Fibroblast of lung (primary cell): ENCODE measurements around the gene DPT. TPM values are rescaled to one million over a fixed set of nuclear protein-coding genes. Genes with fewer than 3 reads are reported as not detected.

Source experiments
- DNase-seq, 2 donors: peaks; one replicate each; pipeline versions ENCODE4 v3.0.0 to v3.0.0-alpha.2; 2010; ENCODE audit warnings: low read depth in 2 of 2
- H2AFZ ChIP-seq: 2 replicates; pipeline ENCODE4 v1.5.1; 2012; ENCODE audit warnings: low read length, control low read depth, inconsistent platforms
- H3K27ac ChIP-seq: 2 replicates; pipeline ENCODE4 v1.5.1; 2011; ENCODE audit warnings: low read length, control low read depth; ENCODE audit not compliant: insufficient read depth
- H3K27me3 ChIP-seq: 2 replicates; pipeline ENCODE4 v1.5.1; 2011; ENCODE audit warnings: mild to moderate bottlenecking, low read length; ENCODE audit not compliant: control insufficient read depth, insufficient read depth
- H3K36me3 ChIP-seq: 2 replicates; pipeline ENCODE4 v1.5.1; 2011; ENCODE audit warnings: low read length; ENCODE audit not compliant: control insufficient read depth, insufficient read depth
- H3K4me1 ChIP-seq: 2 replicates; pipeline ENCODE4 v1.5.1; 2011; ENCODE audit warnings: low read length; ENCODE audit not compliant: control insufficient read depth, insufficient read depth; ENCODE audit errors: extremely low read depth
- H3K4me2 ChIP-seq: 2 replicates; pipeline ENCODE4 v1.5.1; 2011; ENCODE audit warnings: low read length, control low read depth; ENCODE audit not compliant: insufficient read depth; ENCODE audit errors: extremely low read depth
- H3K4me3 ChIP-seq, 4 experiments: fragments of 200-600 bp in 1 of 4; sonication (generic) in 1 of 4; replicated peaks in 1 of 4; 2 replicates each; pipeline ENCODE4 v1.5.1; 2011 to 2016; ENCODE audit warnings: low read length in 4 of 4, low read depth in 3 of 4, mild to moderate bottlenecking in 3 of 4, control low read depth in 2 of 4, inconsistent platforms in 1 of 4, mixed read lengths in 1 of 4; ENCODE audit not compliant: insufficient read depth in 1 of 4; ENCODE audit errors: control extremely low read depth in 1 of 4
- H3K79me2 ChIP-seq: 2 replicates; pipeline ENCODE4 v1.5.1; 2012; ENCODE audit warnings: mild to moderate bottlenecking, low read length, inconsistent platforms; ENCODE audit not compliant: control insufficient read depth, insufficient read depth
- H3K9ac ChIP-seq: 2 replicates; pipeline ENCODE4 v1.5.1; 2011; ENCODE audit warnings: mild to moderate bottlenecking, low read length, control low read depth; ENCODE audit not compliant: insufficient read depth
- H3K9me3 ChIP-seq: 2 replicates; pipeline ENCODE4 v1.5.1; 2012; ENCODE audit warnings: low read depth, low read length; ENCODE audit not compliant: control insufficient read depth, insufficient read depth
- H4K20me1 ChIP-seq: 2 replicates; pipeline ENCODE4 v1.5.1; 2011; ENCODE audit warnings: low read length; ENCODE audit not compliant: control insufficient read depth, insufficient read depth; ENCODE audit errors: extremely low read depth
- CTCF ChIP-seq, 2 donors: IDR thresholded peaks in 1 of 2; conservative IDR thresholded peaks in 1 of 2; 1 replicate in 1 of 2; 2 replicates in 1 of 2; pipeline ENCODE4 v1.5.1; 2011 to 2012; ENCODE audit warnings: low read length in 2 of 2, control low read depth in 1 of 2, inconsistent platforms in 1 of 2, low read depth in 1 of 2, mild to moderate bottlenecking in 1 of 2
- EZH2 ChIP-seq: IDR thresholded peaks from 2 replicates; pipeline ENCODE4 v1.5.1; 2012; ENCODE audit warnings: low read length, control low read depth, mild to moderate bottlenecking; ENCODE audit errors: missing control alignments
- polyA minus RNA-seq: library from RNA; depleted of rRNA, polyadenylated mRNA; stranded (reverse); fragments of >200 nt; gene quantifications from 2 replicates; pipeline ENCODE4 v1.2.3, GENCODE V29; 2011; ENCODE audit warnings: low replicate concordance
- polyA plus RNA-seq, 2 donors: library from polyadenylated mRNA; depleted of rRNA in 1 of 2; stranded (reverse) in 1 of 2; unstranded in 1 of 2; fragments of >200 nt; gene quantifications; 2 replicates each; pipeline ENCODE4 v1.2.1, GENCODE V29; 2011 to 2012; ENCODE audit warnings: missing spikeins in 1 of 2
- total RNA-seq: library from RNA; depleted of rRNA; stranded (reverse); fragments of >200 nt; gene quantifications from 2 replicates; pipeline ENCODE4 v1.2.1, GENCODE V29; 2014

DPT gene
- total RNA-seq (4.1 and 13.6 TPM in 2 replicates), polyA plus RNA-seq (2.4 and 7.7 TPM in 2 replicates), polyA minus RNA-seq (0.16 and 4.9 TPM in 2 replicates)
- polyA plus RNA-seq (2012) = 2.1 and 5.9 TPM in 2 replicates

GRCh38 chr1:168728473-168729404 lies at the start of gene DPT:
DPT (minus strand) TSS chr1:168729206; CDS start chr1:168729174, 32 bp downstream.
- Histone ChIP-seq H3K27me3 (no peaks in the 10 kb centered on the region), H2AFZ (peak within 1 kb of the TSS; percentile 12), H3K27ac (no peak within 1 kb of the TSS), H3K36me3 (no peaks in the 10 kb centered on the region), H3K9me3 (no peaks in the 10 kb centered on the region), H3K4me2 (peak within 1 kb of the TSS; percentile 84), H3K9ac (no peak within 1 kb of the TSS), H3K4me3 (peak within 1 kb of the TSS in 3 of 4 experiments; percentile 30 to 56 (median 42)), H4K20me1 (no peaks in the 10 kb centered on the region), H3K79me2 (no peaks in the 10 kb centered on the region), H3K4me1 (no peaks in the 10 kb centered on the region)
- TF ChIP-seq CTCF (conservative IDR thresholded peaks at IDR 0.05 in 1 of 2, IDR thresholded peaks at IDR 0.05 in 1 of 2; ENCODE audit: low read depth in 1 of 2, low read length in 2 of 2) (no peak), EZH2 (no peak)
- peak; percentile 71 to 75 for DNase-seq

GRCh38 chr1:168775366-168775765 lies 46.4 kb upstream of the DPT start:
- no peaks in the 10 kb centered on the region for H4K20me1 ChIP-seq
- no peaks in the 10 kb centered on the region for H3K4me1 ChIP-seq
- no peaks in the 10 kb centered on the region for H3K9me3 ChIP-seq
- no peak for DNase-seq
- no peaks in the 10 kb centered on the region for H3K27me3 ChIP-seq
- H3K4me2 ChIP-seq = no peak overlapping the region
- H3K4me3 ChIP-seq = no peak overlapping the region
- H3K79me2 ChIP-seq = no peaks in the 10 kb centered on the region
- H3K9ac ChIP-seq = no peak overlapping the region
- TF ChIP-seq CTCF (conservative IDR thresholded peaks at IDR 0.05 in 1 of 2, IDR thresholded peaks at IDR 0.05 in 1 of 2; ENCODE audit: low read depth in 1 of 2, low read length in 2 of 2) (no peak), EZH2 (no peak)
- no peak overlapping the region for H2AFZ ChIP-seq
- no peak overlapping the region for H3K27ac ChIP-seq
- no peaks in the 10 kb centered on the region for H3K36me3 ChIP-seq

GRCh38 chr1:168774241-168774640 lies 45.2 kb upstream of the DPT start:
- Histone ChIP-seq H3K9me3 (no peaks in the 10 kb centered on the region), H3K27me3 (no peaks in the 10 kb centered on the region), H3K4me1 (no peaks in the 10 kb centered on the region), H3K9ac (no peak overlapping the region), H3K79me2 (no peaks in the 10 kb centered on the region), H3K4me3 (no peak overlapping the region), H4K20me1 (no peaks in the 10 kb centered on the region), H2AFZ (no peak overlapping the region), H3K27ac (no peak overlapping the region), H3K4me2 (no peak overlapping the region), H3K36me3 (no peaks in the 10 kb centered on the region)
- DNase-seq = peak; percentile 43 to 64
- TF ChIP-seq EZH2 (no peak), CTCF (conservative IDR thresholded peaks at IDR 0.05 in 1 of 2, IDR thresholded peaks at IDR 0.05 in 1 of 2; ENCODE audit: low read depth in 1 of 2, low read length in 2 of 2) (no peak)
